Measurements from ENCODE around the gene LCE2D.

DNA sequence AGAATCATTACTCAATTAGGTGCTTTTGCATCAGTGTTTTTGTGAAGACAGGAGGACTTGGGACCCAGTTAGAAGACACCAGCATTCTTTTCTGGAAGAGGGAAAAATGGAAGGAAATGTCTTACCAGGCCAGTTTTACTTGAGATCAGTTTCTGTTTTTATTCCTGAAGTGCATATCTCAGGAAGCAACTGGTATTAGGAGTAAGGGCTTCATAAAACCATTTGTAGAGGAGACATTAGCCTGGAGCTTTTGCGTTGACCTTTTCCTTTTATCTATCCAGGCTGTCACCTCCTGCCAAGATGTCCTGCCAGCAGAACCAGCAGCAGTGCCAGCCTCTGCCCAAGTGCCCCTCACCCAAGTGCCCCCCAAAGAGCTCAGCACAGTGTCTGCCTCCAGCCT is 49.7 kb upstream of the LCE2D start, which contains the start of gene LCE3B:
- TF ChIP-seq, protein P1, sequence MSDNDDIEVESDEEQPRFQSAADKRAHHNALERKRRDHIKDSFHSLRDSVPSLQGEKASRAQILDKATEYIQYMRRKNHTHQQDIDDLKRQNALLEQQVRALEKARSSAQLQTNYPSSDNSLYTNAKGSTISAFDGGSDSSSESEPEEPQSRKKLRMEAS (IDR thresholded peaks at IDR 0.05) = no peak
- TF ChIP-seq, protein P2, sequence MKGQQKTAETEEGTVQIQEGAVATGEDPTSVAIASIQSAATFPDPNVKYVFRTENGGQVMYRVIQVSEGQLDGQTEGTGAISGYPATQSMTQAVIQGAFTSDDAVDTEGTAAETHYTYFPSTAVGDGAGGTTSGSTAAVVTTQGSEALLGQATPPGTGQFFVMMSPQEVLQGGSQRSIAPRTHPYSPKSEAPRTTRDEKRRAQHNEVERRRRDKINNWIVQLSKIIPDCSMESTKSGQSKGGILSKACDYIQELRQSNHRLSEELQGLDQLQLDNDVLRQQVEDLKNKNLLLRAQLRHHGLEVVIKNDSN (IDR thresholded peaks at IDR 0.05) = no peak
- TF ChIP-seq, protein P3, sequence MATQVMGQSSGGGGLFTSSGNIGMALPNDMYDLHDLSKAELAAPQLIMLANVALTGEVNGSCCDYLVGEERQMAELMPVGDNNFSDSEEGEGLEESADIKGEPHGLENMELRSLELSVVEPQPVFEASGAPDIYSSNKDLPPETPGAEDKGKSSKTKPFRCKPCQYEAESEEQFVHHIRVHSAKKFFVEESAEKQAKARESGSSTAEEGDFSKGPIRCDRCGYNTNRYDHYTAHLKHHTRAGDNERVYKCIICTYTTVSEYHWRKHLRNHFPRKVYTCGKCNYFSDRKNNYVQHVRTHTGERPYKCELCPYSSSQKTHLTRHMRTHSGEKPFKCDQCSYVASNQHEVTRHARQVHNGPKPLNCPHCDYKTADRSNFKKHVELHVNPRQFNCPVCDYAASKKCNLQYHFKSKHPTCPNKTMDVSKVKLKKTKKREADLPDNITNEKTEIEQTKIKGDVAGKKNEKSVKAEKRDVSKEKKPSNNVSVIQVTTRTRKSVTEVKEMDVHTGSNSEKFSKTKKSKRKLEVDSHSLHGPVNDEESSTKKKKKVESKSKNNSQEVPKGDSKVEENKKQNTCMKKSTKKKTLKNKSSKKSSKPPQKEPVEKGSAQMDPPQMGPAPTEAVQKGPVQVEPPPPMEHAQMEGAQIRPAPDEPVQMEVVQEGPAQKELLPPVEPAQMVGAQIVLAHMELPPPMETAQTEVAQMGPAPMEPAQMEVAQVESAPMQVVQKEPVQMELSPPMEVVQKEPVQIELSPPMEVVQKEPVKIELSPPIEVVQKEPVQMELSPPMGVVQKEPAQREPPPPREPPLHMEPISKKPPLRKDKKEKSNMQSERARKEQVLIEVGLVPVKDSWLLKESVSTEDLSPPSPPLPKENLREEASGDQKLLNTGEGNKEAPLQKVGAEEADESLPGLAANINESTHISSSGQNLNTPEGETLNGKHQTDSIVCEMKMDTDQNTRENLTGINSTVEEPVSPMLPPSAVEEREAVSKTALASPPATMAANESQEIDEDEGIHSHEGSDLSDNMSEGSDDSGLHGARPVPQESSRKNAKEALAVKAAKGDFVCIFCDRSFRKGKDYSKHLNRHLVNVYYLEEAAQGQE (IDR thresholded peaks at IDR 0.05; ENCODE audit: low read depth) = no peak
- TF ChIP-seq TCF12 (IDR thresholded peaks at IDR 0.05; ENCODE audit: low read depth) (no peak), EGR1 (IDR thresholded peaks at IDR 0.05) (no peak), EP300 (IDR thresholded peaks at IDR 0.05; ENCODE audit: borderline replicate concordance) (no peak)
